SK-N-MC (cell line): ENCODE measurements around the gene CCDC73.

Experiments
- EZH2 ChIP-seq: fragments of 200-600 bp; sonication (generic); IDR thresholded peaks from one replicate; pipeline ENCODE4 v1.6.1; 2017; ENCODE audit warnings: antibody characterized with exemption
- POLR2AphosphoS5 ChIP-seq: IDR thresholded peaks from 2 replicates; pipeline ENCODE4 v1.6.1; 2012; ENCODE audit warnings: mild to moderate bottlenecking, low read depth, low read length, borderline replicate concordance

- TF ChIP-seq POLR2AphosphoS5: no peak
- no peak for TF ChIP-seq EZH2
Measured at GRCh38 chr11:32792111-32792947, 2.1 kb downstream of the CCDC73 start.
